Measurements from ENCODE around the gene RBM22.
"Not testable (repeated sequence)": the region's sequence is repeated elsewhere in the genome, so short reads cannot be mapped to it uniquely, and the experiment has no call there.

The RBM22 gene

GRCh38 chr5:150700594-150701377 lies at the start of gene RBM22:
Gene RBM22 (minus strand): TSS chr5:150701062. CDS start chr5:150700985, 77 bp downstream.
- peak; percentile 62 to 83 (median 76) for DNase-seq

GRCh38 chr5:150750469-150750868 lies 49.6 kb upstream of the RBM22 start:
- DNase-seq, result no peak

GRCh38 chr5:150743142-150743488 lies 42.3 kb upstream of the RBM22 start:
- not testable (repeated sequence) for DNase-seq

DNA sequence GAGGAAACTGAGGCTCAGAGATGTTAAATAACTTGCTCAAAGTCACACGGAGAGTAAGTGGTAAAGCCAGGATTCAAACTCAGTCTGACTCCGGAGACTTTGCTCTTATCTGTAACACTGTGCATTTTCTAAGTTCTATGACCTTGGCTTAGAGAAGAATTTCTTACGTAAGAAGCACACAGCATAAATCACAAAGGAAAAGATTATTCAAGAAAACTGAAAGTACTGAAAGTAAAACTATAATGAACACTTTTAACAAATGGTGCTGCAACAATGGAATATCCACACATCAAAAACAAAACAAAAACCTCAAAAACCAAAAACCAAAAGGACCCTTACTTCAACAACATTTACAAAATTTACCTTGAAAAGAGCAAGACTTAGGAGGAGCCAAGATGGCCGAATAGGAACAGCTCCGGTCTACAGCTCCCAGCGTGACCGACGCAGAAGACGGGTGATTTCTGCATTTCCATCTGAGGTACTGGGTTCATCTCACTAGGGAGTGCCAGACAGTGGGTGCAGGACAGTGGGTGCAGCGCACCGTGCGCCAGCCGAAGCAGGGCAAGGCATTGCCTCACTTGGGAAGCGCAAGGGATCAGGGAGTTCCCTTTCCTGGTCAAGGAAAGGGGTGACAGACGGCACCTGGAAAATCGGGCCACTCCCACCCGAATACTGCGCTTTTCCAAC lies 41.7 kb upstream of the RBM22 start:
- not testable (repeated sequence) for DNase-seq

DNA sequence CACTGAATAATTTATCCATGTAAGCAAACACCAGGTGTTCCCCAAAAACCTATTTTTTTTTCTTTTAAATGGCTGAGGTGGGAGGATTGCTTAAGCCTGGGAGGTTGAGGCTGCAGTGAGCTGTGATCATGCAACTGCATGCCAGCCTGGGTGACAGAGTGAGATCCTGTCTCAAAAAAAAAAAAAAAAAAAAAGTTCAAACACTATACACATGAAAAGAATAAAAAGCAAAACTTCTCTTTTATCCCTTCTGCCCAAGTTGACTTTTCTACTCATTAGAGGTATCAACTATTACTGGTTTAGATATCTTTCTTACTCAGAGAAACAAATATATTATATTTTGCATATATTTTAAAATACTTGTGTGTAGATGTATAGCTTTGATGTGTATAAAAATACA lies 40.1 kb upstream of the RBM22 start:
- no peak for DNase-seq

DNA sequence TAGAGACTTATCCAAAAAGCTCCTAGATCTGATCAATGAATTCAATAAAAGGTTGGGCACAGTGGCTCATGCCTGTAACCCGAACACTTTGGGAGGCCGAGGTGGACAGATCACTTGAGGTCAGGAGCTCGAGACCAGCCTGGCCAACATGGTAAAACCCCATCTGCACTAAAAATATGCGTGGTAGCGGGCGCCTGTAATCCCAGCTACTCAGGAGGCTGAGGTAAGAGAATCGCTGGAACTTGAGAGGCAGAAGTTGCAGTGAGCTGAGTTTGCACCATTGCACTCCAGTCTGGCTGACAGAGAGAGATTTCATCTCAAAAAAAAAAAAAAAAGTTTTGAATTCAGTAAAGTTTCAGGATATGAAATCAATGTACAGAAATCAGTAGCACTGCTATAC lies 38.0 kb upstream of the RBM22 start:
- no peak for DNase-seq

- no peak for DNase-seq
Observed at GRCh38 chr5:150734579-150735384, 33.9 kb upstream of the RBM22 start.

GRCh38 chr5:150731669-150732242 lies 30.9 kb upstream of the RBM22 start:
- no peak for DNase-seq

GRCh38 chr5:150729859-150730258 lies 29.0 kb upstream of the RBM22 start:
- DNase-seq, result no peak

DNA sequence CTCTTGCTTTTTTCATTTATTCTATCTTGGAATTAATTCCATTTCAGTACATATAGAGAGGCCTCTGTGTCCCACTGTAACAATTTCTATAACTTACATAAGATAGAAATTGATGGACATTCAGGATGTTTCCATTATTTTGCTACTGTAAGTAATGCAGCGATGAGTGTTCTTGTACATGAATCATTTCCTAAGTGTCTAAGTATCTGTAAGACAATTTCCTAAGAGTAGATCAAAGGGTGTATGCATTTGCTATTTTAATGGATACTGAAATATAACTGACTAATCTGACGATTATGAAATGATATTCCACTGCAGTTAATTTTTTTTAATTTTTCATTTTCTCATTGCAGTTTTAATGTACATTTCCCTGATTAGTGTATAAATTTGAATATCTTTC lies 23.0 kb upstream of the RBM22 start:
- no peak for DNase-seq

DNA sequence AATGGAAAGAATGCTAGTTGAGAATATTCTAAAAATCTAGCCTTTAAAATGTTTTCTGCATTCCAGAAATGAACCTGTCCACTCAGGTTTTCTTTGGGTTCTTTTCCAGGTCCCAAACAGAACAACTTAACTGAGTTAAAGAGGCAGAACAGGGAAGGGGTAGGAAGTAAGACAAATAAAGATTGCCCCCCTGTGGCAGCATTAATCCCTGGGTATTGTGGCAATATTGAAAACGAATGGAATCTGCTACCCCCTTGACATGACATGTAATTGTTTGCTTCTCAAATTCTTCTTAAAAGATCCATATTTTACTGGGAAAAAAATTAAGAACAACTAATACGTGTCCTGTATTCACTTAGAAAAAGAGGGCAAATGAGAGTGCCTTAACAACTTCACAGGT lies 9.3 kb upstream of the RBM22 start:
- no peak for DNase-seq

DNA sequence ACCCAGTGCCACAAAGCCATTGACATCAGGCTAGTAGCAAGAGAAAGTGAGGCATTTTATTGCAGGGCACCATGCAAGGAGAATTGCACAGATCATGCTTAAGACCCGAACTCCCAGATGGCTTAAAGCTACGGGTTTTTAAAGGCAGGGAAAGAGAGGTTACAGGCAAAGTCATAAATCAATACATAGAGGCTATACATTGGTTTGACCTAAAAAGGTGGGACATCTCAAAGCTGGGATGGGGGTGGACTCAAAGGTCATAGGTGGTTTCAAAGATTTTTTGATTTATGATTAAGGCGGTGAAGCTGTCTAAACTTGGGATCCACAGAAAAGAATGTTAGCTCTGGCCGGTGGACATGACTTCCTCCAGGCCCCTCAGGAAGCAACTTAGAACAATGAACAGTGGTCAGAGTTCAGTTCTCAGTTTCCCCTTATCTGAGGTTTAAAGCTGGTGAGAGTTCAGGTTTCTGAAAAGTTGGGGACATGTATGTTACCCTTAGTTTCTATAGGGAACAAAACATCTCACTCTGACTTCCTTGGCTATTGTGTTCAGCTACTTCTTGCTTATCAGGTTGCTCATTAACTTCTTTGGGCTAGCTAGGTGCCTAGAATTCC lies 6.0 kb upstream of the RBM22 start:
- no peak for DNase-seq

GRCh38 chr5:150703762-150704161 lies 2.9 kb upstream of the RBM22 start:
- DNase-seq, result no peak

DNA sequence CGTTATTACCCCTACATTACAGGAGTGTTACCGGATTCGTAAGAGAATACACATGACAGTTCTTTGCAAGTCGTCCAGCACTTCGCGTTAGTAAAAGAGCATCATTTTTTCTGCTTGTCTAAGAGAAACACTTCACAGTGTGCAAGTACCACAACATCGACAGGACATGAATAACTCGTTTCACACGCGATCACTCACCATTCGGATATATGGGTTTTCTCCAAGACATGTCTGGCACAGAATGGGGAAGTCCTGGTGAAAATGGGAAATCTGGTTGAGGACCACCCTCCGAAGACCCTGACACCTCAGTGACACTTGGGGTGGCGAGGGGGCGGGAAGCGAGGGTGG lies 642 bp downstream of the RBM22 start:
- no peak for DNase-seq

- DNase-seq, result no peak
Observed at GRCh38 chr5:150694612-150695011, 6.2 kb downstream of the RBM22 start.

DNA sequence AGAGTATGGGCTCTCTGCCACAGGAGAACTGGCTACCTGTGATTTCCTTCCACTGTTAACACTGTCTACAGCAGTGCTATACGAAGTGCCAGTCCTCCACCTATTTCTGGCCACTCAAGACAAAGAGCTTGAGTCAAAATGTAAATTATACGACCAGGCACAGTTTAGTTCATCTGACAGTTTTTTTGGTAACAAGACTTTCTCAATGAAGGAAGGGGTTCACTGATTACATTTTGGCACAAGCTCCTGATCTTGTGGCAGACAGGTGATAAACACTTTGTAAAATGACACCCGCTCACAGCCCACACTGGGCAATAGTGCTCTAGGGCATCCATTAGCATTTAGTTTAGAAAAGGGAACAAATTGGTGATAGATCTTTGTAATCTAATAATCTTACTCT lies 8.6 kb downstream of the RBM22 start:
- DNase-seq, result no peak

DNA sequence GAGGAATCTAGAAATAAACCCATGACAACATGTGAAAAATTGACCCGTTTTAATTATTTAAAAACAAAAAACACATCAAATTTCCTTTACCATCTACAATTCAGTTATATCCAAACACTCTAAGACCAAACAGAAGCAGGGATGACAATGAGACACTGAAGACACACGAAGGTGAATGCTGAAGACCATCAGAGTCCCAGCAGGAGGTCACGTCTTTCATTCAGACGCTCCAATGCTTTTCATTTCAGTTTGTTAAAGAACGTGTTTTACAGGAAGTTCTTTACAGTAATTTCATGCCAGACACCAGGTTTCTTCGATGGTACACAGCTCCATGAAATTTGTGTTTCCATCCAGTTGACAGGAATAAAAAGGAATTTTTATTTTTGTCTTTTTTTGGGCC lies 10.1 kb downstream of the RBM22 start:
- DNase-seq, result no peak

GRCh38 chr5:150689120-150689519 lies 11.7 kb downstream of the RBM22 start:
- DNase-seq, result no peak

DNA sequence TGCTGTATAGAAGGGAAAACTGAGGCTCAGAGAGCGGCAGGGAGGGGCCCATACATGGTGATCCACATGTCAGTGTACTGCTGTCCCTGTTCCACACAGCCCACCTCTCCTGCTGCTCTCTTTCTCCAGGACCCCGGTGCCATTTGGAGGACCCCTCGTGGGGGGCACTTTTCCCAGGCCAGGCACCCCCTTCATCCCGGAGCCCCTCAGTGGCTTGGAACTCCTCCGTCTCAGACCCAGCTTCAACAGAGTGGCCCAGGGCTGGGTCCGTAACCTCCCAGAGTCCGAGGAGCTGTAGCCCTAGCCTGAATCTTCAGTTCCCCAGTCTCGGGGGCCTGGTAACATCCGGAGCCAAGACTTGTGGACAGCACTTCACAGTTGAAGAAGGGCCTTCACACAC lies 24.3 kb downstream of the RBM22 start:
- DNase-seq, result no peak

DNA sequence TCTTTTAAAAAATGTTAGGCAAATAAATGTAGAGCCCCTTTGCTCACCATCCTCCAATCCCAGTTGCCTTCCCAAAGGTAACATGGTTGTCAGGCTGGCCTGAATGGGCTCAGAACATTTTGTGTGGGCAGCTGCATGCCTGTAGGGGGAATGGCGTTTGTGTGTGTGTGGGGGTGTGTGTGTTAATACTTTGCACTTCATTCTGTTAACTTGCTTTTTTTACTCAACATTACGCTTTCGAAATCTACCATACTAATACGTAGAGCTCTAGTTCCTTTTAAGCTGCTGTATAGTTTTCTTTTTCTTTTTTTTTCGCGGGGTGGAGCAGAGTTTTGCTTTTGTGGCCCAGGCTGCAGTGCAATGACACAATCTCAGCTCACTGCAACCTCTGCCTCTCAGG lies 25.8 kb downstream of the RBM22 start:
- DNase-seq, result no peak

DNA sequence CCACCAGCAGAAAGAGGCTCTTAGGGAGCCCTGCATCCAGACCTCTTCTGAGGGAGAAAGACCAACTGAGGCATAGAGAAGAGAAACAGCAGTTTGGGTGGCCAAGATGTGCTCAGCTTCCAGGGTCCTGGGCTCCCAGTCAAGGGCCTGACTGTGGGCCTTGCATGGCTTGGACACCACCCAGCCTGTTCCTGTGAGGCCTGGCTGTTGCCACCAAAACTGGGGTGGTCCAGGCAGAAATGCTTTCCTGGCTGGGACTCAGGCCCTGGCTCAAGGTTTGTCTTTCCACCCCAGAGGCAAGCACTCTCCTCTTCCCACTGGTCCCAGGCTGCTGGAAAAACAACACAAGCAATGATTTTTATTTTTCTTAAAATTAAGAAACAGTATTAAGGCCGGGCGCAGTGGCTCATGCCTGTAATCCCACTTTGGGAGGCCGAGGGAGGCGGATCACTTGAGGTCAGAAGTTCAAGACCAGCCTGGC lies 26.5 kb downstream of the RBM22 start:
- no peak for DNase-seq

DNA sequence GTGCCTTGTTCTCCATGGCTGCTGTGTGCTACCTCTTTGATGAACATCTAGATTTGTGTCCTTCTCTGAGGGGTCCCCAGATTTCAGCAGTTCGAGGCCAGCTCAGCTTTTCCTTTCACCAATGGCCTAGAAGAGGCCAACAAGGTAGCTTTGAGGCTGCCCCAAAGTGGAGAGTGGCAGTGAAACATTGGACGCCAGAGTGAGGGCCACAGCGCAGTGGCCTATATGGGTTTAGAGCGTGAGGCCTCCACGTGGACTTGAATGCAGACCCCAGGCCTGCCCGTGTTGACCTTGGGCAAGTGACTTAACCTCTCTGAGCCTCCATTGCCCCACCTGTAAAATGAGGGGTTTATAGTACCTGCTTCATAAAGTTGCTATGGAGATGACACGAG lies 28.0 kb downstream of the RBM22 start:
- DNase-seq, result no peak
